ENCODE measurements around the gene CPEB2. TPM values are rescaled to one million over a fixed set of nuclear protein-coding genes. Genes with fewer than 3 reads are reported as not detected.

The CPEB2 gene
- total RNA-seq, 1 donor from 2014 or later, result 19.8 TPM

GRCh38 chr4:15117270-15117946, 115.1 kb downstream of the CPEB2 start:
- DNase-seq (ENCODE audit: low spot score), result no peak

GRCh38 chr4:15118292-15118691, 116.0 kb downstream of the CPEB2 start:
- DNase-seq (ENCODE audit: low spot score), result no peak

Measured in ureter (tissue), 1 donor.